HG03571 (cell line): Measurements from ENCODE around the gene WDR83.
"Not testable (repeated sequence)": the region's sequence is repeated elsewhere in the genome, so short reads cannot be mapped to it uniquely, and the experiment has no call there.

Experiments used
- ATAC-seq: cut with Tn5 transposase; IDR thresholded peaks from one replicate; pipeline ENCODE4 v1.9.1; 2021; ENCODE audit not compliant: unreplicated experiment

WDR83 gene

DNA sequence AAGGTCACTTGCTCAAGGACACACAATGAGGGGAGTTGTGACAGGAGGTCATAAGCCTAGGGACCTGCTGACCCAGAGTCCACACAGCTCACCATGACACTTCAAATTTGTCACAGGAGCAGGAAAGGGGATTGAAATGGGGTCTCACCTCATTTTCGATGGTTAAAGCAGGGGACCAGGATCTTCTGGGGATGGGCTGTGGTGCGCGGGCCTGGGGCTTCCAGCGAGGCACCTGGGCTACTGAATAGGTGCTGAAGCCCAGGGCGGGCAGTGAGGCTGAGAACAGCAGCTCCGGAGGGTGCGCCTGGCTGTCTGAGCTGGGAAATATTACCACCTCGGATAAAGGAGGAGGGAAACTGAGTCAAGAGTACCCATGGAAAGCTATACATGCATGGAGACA lies 11.1 kb upstream of the WDR83 start:
- ATAC-seq, result no peak

DNA sequence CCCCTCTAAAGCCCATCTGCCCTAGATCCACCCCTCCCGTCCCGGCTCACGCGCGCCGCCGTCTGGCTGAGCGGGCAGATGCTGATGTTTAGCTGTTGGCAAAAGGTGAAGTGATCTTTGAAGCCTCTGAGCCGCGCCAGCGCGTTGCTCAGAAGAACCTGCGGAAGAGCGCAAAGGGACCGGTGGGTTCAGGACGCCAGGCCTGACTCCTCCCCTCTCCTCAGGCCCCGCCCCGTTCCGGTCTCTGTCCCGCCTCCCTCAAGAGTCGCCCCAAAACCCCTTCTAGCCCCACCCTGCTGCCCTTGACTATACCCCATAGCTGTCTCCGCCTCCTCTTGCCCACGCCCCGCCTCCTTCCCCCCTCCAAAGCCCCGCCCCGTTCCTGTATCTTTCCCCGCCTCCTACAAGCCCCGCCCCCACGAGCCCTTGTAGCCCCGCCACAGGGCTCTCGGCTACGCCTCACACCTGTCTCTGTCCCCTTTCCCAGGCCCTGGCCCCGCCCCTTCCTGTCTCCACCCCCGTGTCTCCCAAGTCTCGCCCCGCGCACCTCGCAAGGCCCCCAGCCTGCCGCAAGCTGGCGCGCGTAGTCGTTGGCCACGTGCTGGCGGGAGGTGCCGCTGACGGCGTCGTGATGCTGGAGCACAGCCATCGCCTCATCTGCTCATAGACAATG lies 9.6 kb upstream of the WDR83 start:
- ATAC-seq, result no peak

DNA sequence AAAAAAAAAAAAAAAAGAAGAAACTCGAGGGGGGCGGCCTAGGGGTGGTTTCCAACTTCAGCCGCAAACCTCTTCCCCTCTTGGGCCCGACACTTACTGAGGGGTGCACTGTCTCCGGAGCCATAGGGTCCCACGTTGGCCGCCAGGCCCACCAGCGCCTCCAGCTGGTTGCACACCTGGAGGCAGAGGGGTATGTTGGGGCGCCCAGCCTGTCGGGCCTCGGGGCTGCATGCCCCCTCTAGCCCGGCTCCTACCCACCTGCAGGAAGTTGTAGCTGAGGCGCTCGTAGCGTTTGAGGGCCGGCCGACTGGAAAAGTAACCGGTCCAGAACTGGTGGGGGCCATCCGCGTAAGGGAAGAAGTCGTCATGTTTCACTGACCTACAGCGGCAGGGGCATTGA lies 8.6 kb upstream of the WDR83 start:
- no peak for ATAC-seq

DNA sequence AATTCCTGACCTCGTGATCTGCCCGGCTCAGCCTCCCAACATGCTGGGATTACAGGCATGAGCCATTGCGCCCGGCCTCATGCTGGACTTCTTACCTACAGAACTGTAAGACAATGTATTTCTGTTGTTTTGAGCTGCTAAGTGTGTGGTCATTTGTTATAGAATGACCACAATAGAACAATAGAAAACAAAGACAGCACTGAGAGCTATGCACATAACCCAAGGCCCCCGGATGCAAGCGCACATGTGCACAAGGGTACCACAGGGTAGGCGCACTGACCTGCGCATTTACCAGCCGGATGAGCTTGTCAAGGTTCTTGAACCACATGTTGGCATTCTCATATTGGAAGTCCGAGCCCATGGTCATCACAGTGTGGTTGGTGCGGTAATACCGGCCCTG lies 5.6 kb upstream of the WDR83 start:
- no peak for ATAC-seq

DNA sequence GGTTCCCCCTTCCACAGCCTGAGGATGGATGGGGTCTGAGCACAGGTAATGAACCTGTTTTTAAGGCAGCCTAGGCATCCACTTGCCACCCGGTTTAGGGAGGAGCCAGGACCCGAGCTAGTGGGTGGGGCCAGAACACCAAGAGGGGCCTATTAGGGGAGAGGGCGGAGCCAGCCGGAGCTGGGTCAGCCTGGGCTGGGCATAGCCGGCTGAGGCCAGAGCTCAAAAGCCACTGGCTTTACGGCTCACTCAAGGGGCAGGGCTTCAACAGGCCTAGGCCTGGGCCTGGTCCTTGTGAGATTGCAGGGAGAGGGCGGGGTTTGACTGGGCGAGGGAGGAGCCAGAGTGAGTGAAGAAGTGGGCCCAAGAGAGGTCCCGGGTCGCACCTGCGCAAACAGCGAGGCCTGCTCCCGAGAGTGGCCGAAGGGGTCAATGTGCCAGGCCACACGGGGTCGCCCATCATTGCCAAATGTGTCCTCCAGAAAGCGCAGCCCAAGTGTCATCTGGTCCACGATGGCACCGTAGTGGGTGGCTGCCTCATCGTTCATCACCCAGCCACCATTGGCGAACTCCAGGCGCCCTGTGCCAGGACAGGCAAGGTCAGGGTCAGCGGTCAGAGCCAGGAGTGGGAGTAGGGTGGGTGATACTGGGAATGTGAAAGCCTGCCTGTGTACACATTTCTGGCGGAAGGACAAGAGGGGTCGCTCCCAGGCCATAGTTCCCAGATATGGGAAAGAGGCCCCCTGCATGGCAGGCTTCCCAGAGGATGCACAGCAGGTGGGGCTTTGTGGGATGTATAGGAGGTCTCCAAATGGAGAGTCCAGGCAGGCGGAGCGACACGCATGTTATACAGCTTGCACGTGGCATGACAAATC lies 2.0 kb upstream of the WDR83 start:
- ATAC-seq, result no peak

DNA sequence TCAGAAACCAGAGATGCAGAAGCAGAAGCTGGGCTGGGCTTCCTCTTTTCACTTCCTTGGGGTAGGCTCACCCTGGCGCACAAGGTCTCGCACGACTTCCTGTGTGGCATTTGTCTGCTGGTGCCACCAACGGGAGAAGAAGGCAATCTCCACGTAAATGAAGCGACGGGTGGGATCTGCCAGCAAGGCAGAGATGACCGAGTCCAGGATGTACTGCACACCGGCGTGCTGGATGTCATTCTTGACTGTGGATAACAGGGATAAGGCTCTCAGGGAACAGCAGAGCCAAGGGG lies 1.4 kb upstream of the WDR83 start:
- ATAC-seq, result no peak

DNA sequence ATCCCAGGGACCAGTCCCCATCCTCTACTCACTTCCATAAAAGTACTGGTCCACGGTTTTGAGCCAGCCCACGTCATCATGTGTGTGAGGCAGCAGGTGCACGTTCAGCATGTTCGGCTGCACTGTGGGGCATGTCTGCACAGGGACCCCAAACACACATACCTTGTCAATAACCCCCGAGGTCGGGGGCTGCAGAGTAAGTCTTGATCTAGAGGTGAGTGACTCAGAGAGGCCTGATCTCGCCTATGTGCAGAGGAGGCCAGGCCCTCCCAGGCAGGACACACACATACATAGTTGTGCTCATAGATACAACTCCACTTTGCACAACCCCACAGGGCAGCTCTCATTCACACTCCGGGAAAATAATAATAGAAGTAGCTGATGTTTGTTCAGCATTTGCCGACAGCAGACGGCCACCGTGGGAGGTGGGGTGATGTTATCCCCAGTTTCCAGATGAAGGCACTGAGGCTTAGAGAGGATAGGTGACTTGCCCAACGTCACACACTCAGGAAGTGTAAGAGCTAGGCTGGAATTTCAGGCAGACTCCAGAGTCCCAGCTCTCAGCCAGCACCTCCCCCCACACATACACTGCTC lies 839 bp upstream of the WDR83 start:
- no peak for ATAC-seq

DNA sequence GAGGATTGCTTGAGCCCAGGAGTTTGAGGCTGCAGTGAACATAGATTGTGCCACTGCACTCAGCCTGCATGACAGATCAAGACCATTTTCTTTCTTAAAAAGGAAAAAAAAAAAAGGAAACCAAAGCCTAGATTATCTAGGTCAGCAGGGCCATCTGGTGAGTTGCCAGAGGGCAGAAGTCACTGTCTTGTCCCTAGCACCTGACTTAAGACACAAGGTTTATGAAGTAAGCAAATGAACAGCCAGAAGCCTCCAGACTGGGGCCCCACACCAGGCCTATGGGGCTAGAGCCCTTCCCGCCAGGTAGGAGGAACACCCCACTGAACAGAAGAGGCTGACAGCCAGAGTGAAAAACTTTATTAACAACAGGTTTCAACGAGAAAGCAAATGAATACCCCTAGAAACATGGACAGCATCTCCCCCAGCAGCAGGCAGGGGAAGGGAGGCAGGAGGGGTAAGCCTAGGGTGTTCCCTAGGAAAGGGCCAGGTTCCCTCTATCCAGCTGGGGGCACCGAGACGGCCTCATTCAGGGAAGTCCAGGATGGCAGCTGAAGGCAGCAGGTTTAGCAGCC lies 1.2 kb downstream of the WDR83 start:
- no peak for ATAC-seq

DNA sequence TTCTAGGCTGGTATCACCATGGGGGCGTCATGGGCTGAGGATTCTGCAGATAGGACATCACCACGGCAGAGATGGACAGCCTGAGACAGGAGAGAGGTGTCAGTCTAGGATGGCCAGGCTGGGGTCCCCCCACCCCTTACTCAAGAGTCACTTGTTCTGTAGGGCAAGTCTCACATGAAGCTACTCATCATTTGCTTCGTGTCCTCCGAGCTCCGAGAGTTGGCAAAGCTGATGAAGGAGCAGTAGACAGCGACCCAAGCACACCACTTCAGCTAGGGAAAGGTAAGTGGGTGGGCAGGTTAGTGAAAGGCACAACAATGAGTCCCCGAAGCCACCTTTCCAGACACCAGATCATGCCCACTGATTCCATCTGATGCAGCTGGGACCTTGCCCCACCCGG lies 1.7 kb downstream of the WDR83 start:
- no peak for ATAC-seq

DNA sequence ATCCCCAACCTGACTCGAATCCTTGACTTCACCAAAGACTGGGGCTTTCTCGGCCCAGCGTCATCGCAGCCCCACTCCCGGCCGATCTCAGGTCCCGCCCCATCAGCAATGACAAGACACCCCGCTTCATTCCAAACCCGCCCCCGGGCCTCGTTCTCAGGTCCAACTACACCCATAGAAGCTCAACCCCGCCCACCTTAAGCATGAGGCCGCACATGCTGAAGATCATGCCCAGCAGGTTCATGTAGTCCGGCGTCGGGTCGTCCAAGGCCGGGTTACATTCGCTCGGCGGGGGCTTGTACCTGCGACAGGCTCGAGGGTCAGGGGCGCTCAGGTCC lies 2.3 kb downstream of the WDR83 start:
- ATAC-seq, result no peak

DNA sequence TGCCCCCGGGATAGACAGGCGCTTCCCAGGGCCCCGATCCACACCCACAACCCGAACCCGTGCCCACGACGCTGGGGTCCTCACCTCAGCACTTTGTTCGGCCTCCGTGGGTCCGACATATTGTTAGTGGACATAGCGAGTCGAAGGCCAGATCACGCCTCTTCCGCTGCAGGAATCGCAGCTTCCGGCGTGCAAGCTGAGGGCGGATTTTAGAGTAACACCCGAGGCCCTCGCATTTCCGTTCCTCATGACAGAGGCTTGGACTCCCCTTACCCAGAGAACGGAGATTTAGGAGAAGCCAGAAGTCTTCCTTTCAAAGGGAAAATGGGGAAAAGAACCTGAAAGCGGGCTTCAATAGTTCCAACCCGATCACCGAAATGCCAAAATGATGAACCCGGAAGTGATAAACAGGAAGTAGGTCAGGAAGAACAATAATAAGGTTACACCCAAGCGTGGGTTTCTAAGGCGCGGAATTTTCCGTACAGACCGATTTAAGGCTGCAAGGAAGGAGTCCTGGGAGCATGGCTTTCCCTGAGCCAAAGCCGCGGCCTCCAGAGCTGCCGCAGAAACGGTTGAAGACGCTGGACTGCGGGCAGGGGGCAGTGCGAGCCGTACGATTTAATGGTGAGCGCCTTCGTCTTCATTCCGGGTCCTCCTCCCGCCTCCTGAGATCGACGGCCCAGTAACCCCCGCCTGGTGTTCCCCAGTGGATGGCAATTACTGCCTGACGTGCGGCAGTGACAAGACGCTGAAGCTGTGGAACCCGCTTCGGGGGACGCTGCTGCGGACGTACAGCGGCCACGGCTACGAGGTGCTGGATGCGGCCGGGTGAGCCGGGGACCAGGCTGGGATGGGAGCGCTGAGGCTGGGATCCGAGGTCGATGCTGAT lies 2.9 kb downstream of the WDR83 start:
- no peak for ATAC-seq

DNA sequence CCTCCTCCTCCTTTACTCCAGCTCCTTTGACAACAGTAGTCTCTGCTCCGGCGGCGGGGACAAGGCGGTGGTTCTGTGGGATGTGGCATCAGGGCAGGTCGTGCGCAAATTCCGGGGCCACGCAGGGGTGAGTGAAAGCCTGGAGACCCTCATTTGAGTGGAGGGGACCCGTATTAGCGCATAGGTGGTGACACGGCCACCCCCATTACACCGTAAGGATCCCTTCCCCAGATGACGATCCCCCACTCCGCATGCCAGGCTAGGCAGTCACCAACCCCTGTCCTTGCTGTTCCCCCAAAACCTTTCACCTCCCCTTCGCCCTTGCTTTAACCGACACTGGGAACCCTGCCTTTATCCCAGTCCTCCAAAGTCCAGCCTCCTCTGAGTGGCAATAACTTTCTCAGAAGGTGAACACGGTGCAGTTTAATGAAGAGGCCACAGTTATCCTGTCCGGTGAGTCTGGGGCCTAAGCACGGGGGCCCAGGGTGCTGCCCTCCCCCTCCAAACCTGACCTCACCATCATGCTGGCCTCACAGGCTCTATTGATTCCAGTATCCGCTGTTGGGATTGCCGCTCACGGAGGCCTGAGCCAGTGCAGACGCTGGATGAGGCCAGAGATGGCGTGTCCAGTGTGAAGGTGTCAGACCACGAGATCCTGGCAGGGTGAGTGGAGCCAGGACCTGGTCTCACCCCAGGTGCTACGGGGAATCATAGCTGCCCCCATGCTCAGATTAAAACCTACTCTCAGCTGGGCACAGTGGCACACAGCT lies 3.7 kb downstream of the WDR83 start:
- ATAC-seq, result no peak

DNA sequence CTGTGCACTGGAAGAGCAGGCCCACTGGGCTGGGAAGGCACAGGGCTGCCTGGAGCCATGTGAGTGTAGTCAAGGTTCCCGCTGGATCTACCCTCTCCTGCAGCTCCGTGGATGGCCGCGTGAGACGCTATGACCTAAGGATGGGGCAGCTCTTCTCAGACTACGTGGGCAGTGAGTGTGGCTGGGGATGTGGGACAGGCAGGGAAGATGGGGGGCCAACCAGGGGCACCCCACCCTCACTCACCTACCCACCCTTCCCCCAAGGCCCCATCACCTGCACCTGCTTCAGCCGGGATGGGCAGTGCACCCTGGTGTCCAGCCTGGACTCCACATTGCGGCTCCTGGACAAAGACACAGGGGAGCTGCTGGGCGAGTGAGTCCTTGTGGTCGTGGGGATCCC lies 6.1 kb downstream of the WDR83 start:
- no peak for ATAC-seq

DNA sequence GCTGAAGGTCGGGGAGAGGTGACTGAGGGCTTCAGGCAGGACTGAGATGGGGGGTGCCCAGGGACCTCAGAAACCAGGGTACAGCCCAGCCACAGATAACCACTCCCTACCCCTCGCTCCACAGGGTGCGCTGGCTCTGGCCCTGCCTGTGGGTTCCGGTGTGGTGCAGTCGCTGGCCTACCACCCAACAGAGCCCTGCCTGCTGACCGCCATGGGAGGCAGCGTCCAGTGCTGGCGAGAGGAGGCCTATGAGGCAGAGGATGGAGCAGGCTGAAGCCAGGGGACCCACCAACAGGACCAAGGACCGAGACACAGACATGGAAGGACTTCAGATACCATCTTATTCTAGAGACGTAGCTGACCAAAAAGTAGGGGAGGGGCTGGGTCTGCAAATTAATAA lies 8.8 kb downstream of the WDR83 start:
- ATAC-seq, result no peak

DNA sequence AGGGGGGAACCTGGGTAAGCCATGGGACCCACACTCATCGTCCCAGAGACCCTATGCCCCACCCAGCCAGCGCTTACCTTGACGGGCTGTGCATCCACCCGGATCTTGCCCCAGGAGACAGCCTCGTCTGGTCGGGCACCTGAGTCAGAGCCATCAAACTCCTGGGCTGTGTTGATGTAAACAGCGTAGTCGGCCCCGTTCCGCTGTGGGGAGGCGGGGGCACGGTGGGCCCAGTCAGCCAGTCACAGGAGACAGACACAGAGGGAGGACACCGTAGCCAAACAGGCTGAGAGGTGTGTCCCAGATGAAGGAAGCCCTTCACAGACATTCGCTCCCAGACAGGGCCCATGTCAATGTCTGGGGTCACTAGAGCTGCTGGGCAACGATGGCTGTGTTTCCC lies 9.3 kb downstream of the WDR83 start:
- no peak for ATAC-seq

DNA sequence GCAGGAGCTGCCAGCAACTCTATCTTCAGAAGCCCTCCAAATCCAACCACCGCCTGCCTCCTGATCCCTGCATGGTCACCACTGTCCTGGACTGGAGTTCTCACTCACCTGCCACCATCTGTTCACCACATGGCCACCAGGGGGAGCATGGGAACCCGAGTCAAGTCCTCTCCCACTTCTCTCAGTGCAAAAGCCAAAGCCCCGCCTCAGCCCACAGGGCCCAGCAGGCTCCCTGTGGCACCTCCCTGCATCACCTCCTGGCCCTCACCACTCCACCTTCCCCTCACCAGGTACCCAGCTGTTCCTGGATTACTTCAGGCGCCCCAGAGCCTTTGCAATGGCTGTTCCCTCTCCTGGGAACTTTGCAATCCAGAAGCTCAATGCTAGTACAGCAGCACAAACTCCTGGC lies 9.8 kb downstream of the WDR83 start:
- ATAC-seq, result no peak

DNA sequence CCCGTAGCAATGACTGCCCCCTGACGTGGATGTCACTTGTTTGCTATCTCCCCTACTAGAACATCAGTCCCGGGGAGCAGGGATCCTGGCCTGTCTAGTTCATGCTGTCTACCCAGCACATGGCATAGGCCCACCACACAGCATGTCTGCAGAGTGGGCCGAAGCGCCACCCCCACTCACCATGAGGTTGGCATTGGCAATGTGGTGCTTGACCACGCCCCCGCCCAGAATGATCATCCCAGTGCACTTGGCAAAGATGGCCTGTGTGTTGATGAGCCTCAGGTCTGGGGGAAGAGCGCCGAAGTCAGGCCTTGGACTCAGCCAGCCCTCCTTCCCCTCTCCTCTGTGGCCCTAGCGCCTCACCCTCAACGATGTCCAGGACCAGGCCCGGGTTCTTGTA lies 10.3 kb downstream of the WDR83 start:
- no peak for ATAC-seq

DNA sequence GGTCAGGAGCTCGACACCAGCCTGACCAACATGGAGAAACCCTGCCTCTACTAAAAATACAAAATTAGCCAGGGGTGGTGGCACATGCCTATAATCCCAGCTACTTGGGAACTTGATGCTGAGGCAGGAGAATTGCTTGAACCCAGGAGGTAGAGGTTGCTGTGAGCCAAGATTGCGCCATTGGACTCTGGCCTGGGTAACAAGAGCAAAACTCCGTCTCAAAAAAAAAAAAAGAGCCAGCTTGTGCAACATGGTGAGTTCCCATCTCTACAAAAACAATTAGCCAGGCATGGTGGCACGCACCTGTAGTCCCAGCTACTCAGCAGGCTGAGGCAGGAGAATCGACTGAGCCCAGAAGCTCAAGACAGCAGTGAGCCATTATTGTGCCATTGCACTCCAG lies 11.4 kb downstream of the WDR83 start:
- not testable (repeated sequence) for ATAC-seq

DNA sequence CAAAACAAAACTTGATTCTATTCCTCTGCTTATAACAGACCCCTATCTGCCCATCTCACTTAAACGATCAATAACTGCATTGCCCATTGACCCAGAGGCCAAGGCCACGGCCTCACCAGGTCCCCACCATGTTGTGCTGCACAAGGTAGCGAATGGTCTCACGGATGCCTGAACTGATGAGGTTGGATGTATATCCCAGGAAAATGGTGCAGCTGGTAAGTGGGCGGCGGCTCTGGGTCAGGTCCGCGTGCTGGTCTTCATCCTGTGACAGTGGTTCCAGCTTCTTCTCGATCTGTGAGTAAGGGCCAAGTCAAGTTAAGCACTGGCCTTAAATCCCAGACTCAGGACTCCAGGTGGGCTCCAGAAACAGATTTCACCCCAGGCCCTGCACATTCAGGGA lies 13.4 kb downstream of the WDR83 start:
- no peak for ATAC-seq
